Keratinocyte (primary cell): ENCODE data around the gene FAM229B.

Experiments used
- CTCF ChIP-seq, 3 experiments: IDR thresholded peaks in 1 of 3; conservative IDR thresholded peaks in 1 of 3; optimal IDR thresholded peaks in 1 of 3; 2 replicates in 2 of 3; 3 replicates in 1 of 3; pipeline versions ENCODE3 to v1.5.1; 2011; ENCODE audit warnings: low read length in 3 of 3, mild to moderate bottlenecking in 3 of 3, moderate library complexity in 2 of 3, control low read depth in 1 of 3, inconsistent platforms in 1 of 3; ENCODE audit not compliant: insufficient read depth in 2 of 3; ENCODE audit errors: extremely low read depth in 1 of 3
- EZH2 ChIP-seq: IDR thresholded peaks from one replicate; pipeline ENCODE4 v1.6.1; 2012; ENCODE audit warnings: inconsistent platforms, mild to moderate bottlenecking, low read length, moderate library complexity

DNA sequence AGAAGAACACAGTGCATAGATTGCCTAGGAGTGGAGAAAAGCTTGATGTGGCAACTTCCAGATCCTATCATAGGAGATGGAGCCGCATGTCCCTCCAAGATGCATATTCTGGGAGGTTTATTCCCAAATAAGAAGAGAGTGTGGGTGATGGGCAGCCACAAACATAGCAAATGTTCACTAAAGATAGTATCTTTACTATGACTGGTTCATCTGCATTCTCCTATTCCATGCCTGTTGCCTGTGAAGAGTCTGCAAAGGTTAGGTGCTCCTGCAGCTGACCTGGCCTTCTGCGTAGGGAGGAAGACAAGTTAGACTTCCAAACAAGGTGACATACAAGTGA is 48.0 kb upstream of the FAM229B start:
- TF ChIP-seq EZH2 (no peak), CTCF (optimal IDR thresholded peaks at IDR 0.05 in 1 of 3, IDR thresholded peaks at IDR 0.05 in 1 of 3, conservative IDR thresholded peaks at IDR 0.05 in 1 of 3; ENCODE audit: extremely low read depth in 1 of 3, insufficient read depth in 2 of 3, low read length in 3 of 3) (no peak)
